ENCODE data around the gene RAB30. TPM values are rescaled to one million over a fixed set of nuclear protein-coding genes. Genes with fewer than 3 reads are reported as not detected.

The RAB30 gene
- polyA plus RNA-seq, 3 donors, result 0.11 to 0.67 (median 0.54) TPM

- Histone ChIP-seq H3K9ac (ENCODE audit: insufficient read depth, low read length, poor library complexity, severe bottlenecking) (no peak overlapping the region), H3K79me2 (ENCODE audit: insufficient read depth, low read length) (no peaks in the 10 kb centered on the region), H3K4me1 (ENCODE audit: control insufficient read depth in 1 of 2, insufficient read depth in 2 of 2, low read length in 2 of 2) (no peaks in the 10 kb centered on the region), H3K27me3 (ENCODE audit: control insufficient read depth in 2 of 2, insufficient read depth in 2 of 2, low read length in 2 of 2) (no peaks in the 10 kb centered on the region), H3K9me3 (replicated peaks in 1 of 2; ENCODE audit: control insufficient read depth in 1 of 2, insufficient read depth in 1 of 2, low read length in 2 of 2) (no peaks in the 10 kb centered on the region), H3K36me3 (replicated peaks in 1 of 2; ENCODE audit: control insufficient read depth in 1 of 2, insufficient read depth in 2 of 2, low read length in 2 of 2) (no peaks in the 10 kb centered on the region), H3K4me3 (replicated peaks in 1 of 3; ENCODE audit: low read depth in 2 of 3, low read length in 3 of 3) (no peak overlapping the region), H3K27ac (ENCODE audit: low read depth in 1 of 2, low read length in 2 of 2) (no peak overlapping the region), H2AFZ (ENCODE audit: insufficient read depth, low read depth, low read length, poor library complexity, severe bottlenecking) (no peak overlapping the region), H3K4me2 (replicated peaks; ENCODE audit: extremely low read depth, low read length, poor library complexity, severe bottlenecking) (no peak overlapping the region), H4K20me1 (ENCODE audit: insufficient read depth, low read length) (no peaks in the 10 kb centered on the region)
- Mint-ChIP-seq H3K27ac (no peak overlapping the region), H3K4me3 (no peak overlapping the region), H3K4me1 (no peaks in the 10 kb centered on the region), H3K36me3 (no peaks in the 10 kb centered on the region), H3K9me3 (peaks cover 0 to 3% (median 0%) of the 10 kb centered on the region in 7 donors), H3K27me3 (ENCODE audit: low read depth in 3 of 3) (peaks cover 0 to 5% (median 1%) of the 10 kb centered on the region in 3 donors)
- intact Hi-C loops (cut with micrococcal nuclease), result no loop called here
- TF ChIP-seq CTCF (IDR thresholded peaks at IDR 0.05), result no peak
- no peak for DNase-seq
Observed at GRCh38 chr11:82999232-82999631, 72.5 kb downstream of the RAB30 start.

- H2AFZ ChIP-seq (ENCODE audit: insufficient read depth, low read depth, low read length, poor library complexity, severe bottlenecking), result no peak overlapping the region
- DNase-seq, result no peak
- H3K27me3 ChIP-seq (ENCODE audit: control insufficient read depth in 2 of 2, insufficient read depth in 2 of 2, low read length in 2 of 2), result no peaks in the 10 kb centered on the region
- H3K4me2 ChIP-seq (replicated peaks; ENCODE audit: extremely low read depth, low read length, poor library complexity, severe bottlenecking), result no peak overlapping the region
- Mint-ChIP-seq H3K4me1 (no peaks in the 10 kb centered on the region), H3K36me3 (no peaks in the 10 kb centered on the region), H3K27ac (no peak overlapping the region), H3K27me3 (ENCODE audit: low read depth in 3 of 3) (peaks cover 0 to 4% (median 1%) of the 10 kb centered on the region in 3 donors), H3K9me3 (peaks cover 0 to 3% (median 0%) of the 10 kb centered on the region in 7 donors), H3K4me3 (no peak overlapping the region)
- no peaks in the 10 kb centered on the region for H3K9me3 ChIP-seq (replicated peaks in 1 of 2; ENCODE audit: control insufficient read depth in 1 of 2, insufficient read depth in 1 of 2, low read length in 2 of 2)
- H3K27ac ChIP-seq (ENCODE audit: low read depth in 1 of 2, low read length in 2 of 2), result no peak overlapping the region
- no peaks in the 10 kb centered on the region for H3K36me3 ChIP-seq (replicated peaks in 1 of 2; ENCODE audit: control insufficient read depth in 1 of 2, insufficient read depth in 2 of 2, low read length in 2 of 2)
- H3K4me1 ChIP-seq (ENCODE audit: control insufficient read depth in 1 of 2, insufficient read depth in 2 of 2, low read length in 2 of 2), result no peaks in the 10 kb centered on the region
- TF ChIP-seq CTCF (IDR thresholded peaks at IDR 0.05), result no peak
- H3K9ac ChIP-seq (ENCODE audit: insufficient read depth, low read length, poor library complexity, severe bottlenecking), result no peak overlapping the region
- no peak overlapping the region for H3K4me3 ChIP-seq (replicated peaks in 1 of 3; ENCODE audit: low read depth in 2 of 3, low read length in 3 of 3)
- H3K79me2 ChIP-seq (ENCODE audit: insufficient read depth, low read length), result no peaks in the 10 kb centered on the region
- 100% methylated on average over 2 of the region's 2 CpGs for WGBS (ENCODE audit: insufficient coverage)
- no peaks in the 10 kb centered on the region for H4K20me1 ChIP-seq (ENCODE audit: insufficient read depth, low read length)
- intact Hi-C loops (cut with micrococcal nuclease), result no loop called here
Observed at GRCh38 chr11:82998697-82999096, 73.0 kb downstream of the RAB30 start.

Data from CD14-positive monocyte (primary cell).